Thoracic aorta (tissue), 2 donors: ENCODE data around the gene ADARB1. TPM values are rescaled to one million over a fixed set of nuclear protein-coding genes. Genes with fewer than 3 reads are reported as not detected.

ENCODE experiments used
- ATAC-seq: fragments of 150-250 bp; one replicate; pipeline ENCODE4 v1.8.0; 2017; ENCODE audit warnings: low read depth; ENCODE audit not compliant: insufficient number of reproducible peaks, low FRiP score
- DNase-seq: peaks from one replicate; pipeline ENCODE4 v3.0.0-alpha.2; 2020; ENCODE audit warnings: low spot score
- H3K27ac ChIP-seq, 2 donors: fragments of 200-600 bp; sonication (generic); 1 replicate in 1 of 2; 2 replicates in 1 of 2; pipeline ENCODE4 v1.5.1; 2016; ENCODE audit warnings: mild to moderate bottlenecking in 2 of 2, moderate library complexity in 2 of 2
- H3K27me3 ChIP-seq: fragments of 200-600 bp; sonication (generic); replicated peaks from 2 replicates; pipeline ENCODE4 v1.6.0; 2016; ENCODE audit warnings: mild to moderate bottlenecking; ENCODE audit not compliant: insufficient read depth
- H3K36me3 ChIP-seq: fragments of 200-600 bp; sonication (generic); one replicate; pipeline ENCODE4 v1.5.1; 2016
- H3K4me1 ChIP-seq, 2 donors: fragments of 200-600 bp; sonication (generic); 1 replicate in 1 of 2; 2 replicates in 1 of 2; pipeline versions ENCODE4 v1.5.1 to v1.6.0; 2016; ENCODE audit warnings: low read depth in 2 of 2, mild to moderate bottlenecking in 1 of 2; ENCODE audit not compliant: control insufficient read depth in 1 of 2
- H3K4me3 ChIP-seq: fragments of 200-600 bp; sonication (generic); 2 replicates; pipeline ENCODE4 v1.5.1; 2016; ENCODE audit warnings: mild to moderate bottlenecking
- H3K9me3 ChIP-seq: fragments of 200-600 bp; sonication (generic); 2 replicates; pipeline ENCODE4 v1.5.1; 2016
- total RNA-seq, 2 donors: library from RNA; depleted of rRNA; stranded (reverse); fragments of >200 nt; gene quantifications; one replicate each; pipeline versions ENCODE4 v1.1.0 to v1.2.3, GENCODE V29; 2016
- TF ChIP-seq, protein P1 (sequence below): fragments of 200-600 bp; sonication (generic); IDR thresholded peaks from one replicate; pipeline ENCODE4 v1.5.1; 2019; ENCODE audit warnings: antibody characterized with exemption

Gene ADARB1
- total RNA-seq, 2 donors from 2014 or later, result 124 to 201 TPM

DNA sequence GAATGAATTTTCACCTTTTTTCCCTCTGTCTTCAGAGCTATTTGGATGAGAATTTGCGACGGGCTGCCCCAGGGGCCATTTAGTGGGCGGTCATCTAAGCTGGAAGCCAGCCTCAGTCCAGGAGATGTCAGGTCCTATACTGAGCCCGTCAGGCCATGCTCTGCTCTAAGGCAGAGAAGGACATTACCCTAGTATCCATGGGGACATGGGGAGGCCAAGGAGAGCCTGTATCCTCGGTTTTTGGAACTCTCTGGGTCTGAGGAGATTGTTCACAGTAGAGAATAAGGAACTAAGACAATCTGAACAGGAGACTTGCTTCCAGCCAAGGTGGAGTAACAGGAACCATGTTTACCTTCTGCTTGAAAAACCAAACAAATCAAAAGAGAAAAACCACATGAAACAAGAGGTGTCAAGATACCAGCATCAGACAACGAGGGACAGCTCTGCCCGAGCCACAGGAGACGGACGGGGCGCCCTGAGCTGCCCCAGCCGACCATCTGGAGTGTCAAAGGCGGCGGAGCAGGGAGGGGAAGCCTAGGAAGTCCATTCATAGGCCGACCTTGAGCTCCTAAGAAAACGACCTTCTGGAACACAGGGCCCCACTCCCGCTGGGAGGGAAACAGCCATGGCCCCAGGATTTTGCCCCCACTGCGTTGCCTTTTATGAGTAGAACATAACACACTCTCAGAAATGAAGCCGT lies 20.0 kb upstream of the ADARB1 start:
- Histone ChIP-seq H3K4me1 (peaks cover 34 to 64% of the 10 kb centered on the region in 2 donors), H3K27me3 (no peaks in the 10 kb centered on the region), H3K4me3 (no peak overlapping the region), H3K9me3 (no peaks in the 10 kb centered on the region), H3K36me3 (no peaks in the 10 kb centered on the region), H3K27ac (no peak overlapping the region)
- ATAC-seq (no peak), DNase-seq (no peak)
- TF ChIP-seq, protein P1, sequence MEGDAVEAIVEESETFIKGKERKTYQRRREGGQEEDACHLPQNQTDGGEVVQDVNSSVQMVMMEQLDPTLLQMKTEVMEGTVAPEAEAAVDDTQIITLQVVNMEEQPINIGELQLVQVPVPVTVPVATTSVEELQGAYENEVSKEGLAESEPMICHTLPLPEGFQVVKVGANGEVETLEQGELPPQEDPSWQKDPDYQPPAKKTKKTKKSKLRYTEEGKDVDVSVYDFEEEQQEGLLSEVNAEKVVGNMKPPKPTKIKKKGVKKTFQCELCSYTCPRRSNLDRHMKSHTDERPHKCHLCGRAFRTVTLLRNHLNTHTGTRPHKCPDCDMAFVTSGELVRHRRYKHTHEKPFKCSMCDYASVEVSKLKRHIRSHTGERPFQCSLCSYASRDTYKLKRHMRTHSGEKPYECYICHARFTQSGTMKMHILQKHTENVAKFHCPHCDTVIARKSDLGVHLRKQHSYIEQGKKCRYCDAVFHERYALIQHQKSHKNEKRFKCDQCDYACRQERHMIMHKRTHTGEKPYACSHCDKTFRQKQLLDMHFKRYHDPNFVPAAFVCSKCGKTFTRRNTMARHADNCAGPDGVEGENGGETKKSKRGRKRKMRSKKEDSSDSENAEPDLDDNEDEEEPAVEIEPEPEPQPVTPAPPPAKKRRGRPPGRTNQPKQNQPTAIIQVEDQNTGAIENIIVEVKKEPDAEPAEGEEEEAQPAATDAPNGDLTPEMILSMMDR, result no peak

DNA sequence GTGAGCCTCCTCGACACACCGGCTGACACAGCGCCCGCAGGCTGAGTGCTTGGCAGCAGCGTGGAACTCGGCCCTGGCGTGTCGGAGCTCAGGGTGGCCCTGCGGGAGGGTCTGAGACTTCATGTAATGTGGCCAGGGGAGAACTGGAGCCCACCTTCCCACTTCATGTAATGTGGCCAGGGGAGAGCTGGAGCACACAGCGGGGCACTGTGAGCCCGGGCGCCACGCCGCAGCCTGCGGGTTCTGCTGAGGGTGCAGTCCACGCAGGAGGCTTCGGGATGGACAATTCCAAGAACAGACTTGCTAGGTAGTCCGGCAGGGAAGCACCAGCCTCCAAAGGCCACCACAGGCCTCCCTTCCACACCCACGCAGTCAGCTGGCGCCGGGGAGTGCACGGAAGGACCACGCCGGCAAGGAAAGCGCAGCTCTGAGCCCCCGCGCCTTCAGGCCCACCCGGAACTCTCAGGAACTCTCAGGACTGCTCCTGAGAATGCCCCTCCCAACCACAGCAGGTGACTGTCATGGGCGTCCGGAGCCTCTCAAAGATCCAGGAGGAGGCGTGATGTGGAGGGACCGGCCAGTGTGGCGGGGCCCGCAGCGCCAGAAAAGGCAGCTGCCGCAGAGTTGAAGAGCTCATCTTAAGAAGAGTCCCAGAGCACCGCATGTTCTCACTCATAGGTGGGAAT lies 19.3 kb upstream of the ADARB1 start:
- TF ChIP-seq, protein P1, result no peak
- no peak overlapping the region for H3K4me3 ChIP-seq
- no peaks in the 10 kb centered on the region for H3K9me3 ChIP-seq
- no peak for DNase-seq
- no peaks in the 10 kb centered on the region for H3K27me3 ChIP-seq
- no peaks in the 10 kb centered on the region for H3K36me3 ChIP-seq
- no peak for ATAC-seq
- peaks cover 27 to 57% of the 10 kb centered on the region in 2 donors for H3K4me1 ChIP-seq
- no peak overlapping the region for H3K27ac ChIP-seq

DNA sequence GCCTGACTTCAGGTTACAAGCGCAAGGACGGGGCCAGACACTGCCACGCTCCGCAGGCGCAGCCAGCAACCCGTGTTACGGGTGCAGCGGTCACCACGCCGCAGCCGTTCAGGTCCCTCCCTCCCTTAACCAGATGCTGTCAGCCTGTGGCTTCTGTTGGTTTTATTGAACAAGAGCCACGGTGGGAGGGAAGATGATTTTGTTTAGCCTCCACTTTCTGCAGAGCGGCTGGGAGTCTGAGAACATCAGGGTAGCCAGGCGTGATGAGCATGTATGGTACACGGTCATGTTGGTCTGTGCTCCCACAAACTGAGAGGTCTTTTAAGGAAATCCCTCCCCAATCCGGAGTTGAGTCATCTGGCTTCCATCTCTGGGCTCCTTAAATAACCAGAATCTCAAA lies 18.5 kb upstream of the ADARB1 start:
- Histone ChIP-seq H3K27me3 (no peaks in the 10 kb centered on the region), H3K9me3 (no peaks in the 10 kb centered on the region), H3K36me3 (no peaks in the 10 kb centered on the region), H3K4me1 (peaks cover 25 to 52% of the 10 kb centered on the region in 2 donors), H3K27ac (peak overlapping the region in 1 of 2 donors; percentile 34), H3K4me3 (peak overlapping the region; percentile 28)
- TF ChIP-seq, protein P1, result no peak
- DNase-seq (no peak), ATAC-seq (no peak)

DNA sequence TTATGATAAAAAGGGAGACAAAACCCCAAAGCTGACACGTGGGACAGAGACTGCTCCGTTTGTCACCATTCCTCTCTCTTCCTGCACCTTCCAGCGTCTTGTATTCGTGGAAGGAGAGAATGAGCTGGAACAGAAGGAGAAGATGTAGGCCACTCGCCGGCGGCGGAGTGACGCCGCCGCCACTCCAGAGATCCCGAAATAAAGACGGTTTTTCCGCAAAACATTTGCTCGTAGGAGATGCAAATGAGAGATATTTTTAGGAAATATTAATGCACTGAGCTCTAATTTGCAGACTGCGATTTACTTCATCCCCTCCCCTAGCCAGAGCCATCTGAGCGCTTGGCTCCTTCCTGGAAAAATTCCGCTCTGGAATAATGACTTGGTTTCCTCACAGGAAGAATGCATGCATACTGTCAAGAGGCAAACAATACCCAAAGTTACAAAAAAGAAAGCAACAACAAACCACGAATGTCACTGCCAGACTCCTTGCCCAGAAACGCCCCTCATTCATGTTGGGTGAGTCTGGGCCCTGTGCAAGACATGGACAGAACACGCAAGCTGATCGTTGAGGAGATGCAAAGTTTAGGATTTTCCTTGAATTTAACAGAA lies 18.0 kb upstream of the ADARB1 start:
- TF ChIP-seq, protein P1, result no peak
- Histone ChIP-seq H3K4me1 (peaks cover 20 to 46% of the 10 kb centered on the region in 2 donors), H3K4me3 (peak overlapping the region; percentile 28), H3K27me3 (no peaks in the 10 kb centered on the region), H3K36me3 (no peaks in the 10 kb centered on the region), H3K9me3 (no peaks in the 10 kb centered on the region), H3K27ac (peak overlapping the region in 1 of 2 donors; percentile 34)
- ATAC-seq (no peak), DNase-seq (no peak)

DNA sequence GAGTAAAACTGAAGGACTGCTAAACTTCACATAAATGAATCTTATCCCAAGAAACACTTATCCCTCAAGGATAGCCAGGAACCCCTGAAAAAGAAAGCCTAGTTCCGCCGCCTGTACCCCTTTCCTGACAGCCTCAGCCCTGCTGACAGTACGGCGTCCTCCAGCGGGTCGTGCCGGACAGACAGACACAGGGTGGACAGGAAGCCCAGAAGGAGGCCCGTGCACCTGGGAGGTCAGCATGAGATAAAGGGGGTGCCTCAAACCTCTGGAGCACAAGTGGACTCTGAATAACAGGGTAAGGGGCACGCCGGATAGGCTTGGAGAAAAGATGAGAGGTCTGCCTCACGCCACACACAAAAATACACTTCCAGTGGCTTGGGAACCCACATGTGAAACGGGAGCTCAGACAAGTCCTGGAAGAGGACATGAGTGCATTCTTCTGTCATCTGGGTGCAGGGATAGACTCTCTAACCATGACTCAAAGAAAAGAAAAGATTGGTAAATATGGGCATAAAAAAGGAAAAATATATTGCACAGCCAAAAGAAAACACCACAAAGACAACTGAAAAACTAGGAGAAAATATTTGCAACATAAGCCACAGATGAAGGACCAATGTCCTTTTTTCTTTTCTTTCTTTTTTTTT lies 17.3 kb upstream of the ADARB1 start:
- peaks cover 14 to 40% of the 10 kb centered on the region in 2 donors for H3K4me1 ChIP-seq
- H3K27me3 ChIP-seq, result no peaks in the 10 kb centered on the region
- no peaks in the 10 kb centered on the region for H3K9me3 ChIP-seq
- no peak overlapping the region for H3K27ac ChIP-seq
- no peak overlapping the region for H3K4me3 ChIP-seq
- TF ChIP-seq, protein P1, result no peak
- DNase-seq (no peak), ATAC-seq (no peak)
- no peaks in the 10 kb centered on the region for H3K36me3 ChIP-seq
